DLD1 (cell line): ENCODE data around the gene MAML3.

Experiments
- in situ Hi-C: cut with HindIII; loops from 2 replicates; pipeline ENCODE4 v1.10.0; 2017; ENCODE audit warnings: low sequenced_read_pairs

The MAML3 gene

GRCh38 chr4:140012688-140013486, 141.1 kb downstream of the MAML3 start:
- in situ Hi-C loops = no loop called here

GRCh38 chr4:140005699-140006098, 148.3 kb downstream of the MAML3 start:
- in situ Hi-C loops = no loop called here

GRCh38 chr4:140004922-140005627, 148.9 kb downstream of the MAML3 start:
- in situ Hi-C loops = no loop called here

GRCh38 chr4:140004549-140004895, 149.5 kb downstream of the MAML3 start:
- in situ Hi-C loops = no loop called here

GRCh38 chr4:140003876-140004548, 150.0 kb downstream of the MAML3 start:
- in situ Hi-C loops = no loop called here

- in situ Hi-C loops = no loop called here
Measured at GRCh38 chr4:140000232-140000631, 153.8 kb downstream of the MAML3 start.

GRCh38 chr4:139988863-139989765, 164.9 kb downstream of the MAML3 start:
- in situ Hi-C loops = no loop called here

- in situ Hi-C loops = no loop called here
Measured at GRCh38 chr4:139987502-139987850, 166.5 kb downstream of the MAML3 start.

- in situ Hi-C loops = no loop called here
Measured at GRCh38 chr4:139986689-139987501, 167.1 kb downstream of the MAML3 start.

GRCh38 chr4:139986106-139986505, 167.9 kb downstream of the MAML3 start:
- in situ Hi-C loops = no loop called here

GRCh38 chr4:139985401-139985800, 168.6 kb downstream of the MAML3 start:
- in situ Hi-C loops = no loop called here

- in situ Hi-C loops = no loop called here
Measured at GRCh38 chr4:139984471-139984870, 169.5 kb downstream of the MAML3 start.

- in situ Hi-C loops = no loop called here
Measured at GRCh38 chr4:139978692-139979091, 175.3 kb downstream of the MAML3 start.

GRCh38 chr4:139977838-139978609, 176.0 kb downstream of the MAML3 start:
- in situ Hi-C loops = no loop called here

GRCh38 chr4:139975830-139976272, 178.1 kb downstream of the MAML3 start:
- in situ Hi-C loops = no loop called here

GRCh38 chr4:139973616-139974015, 180.4 kb downstream of the MAML3 start:
- in situ Hi-C loops = no loop called here

GRCh38 chr4:139973015-139973414, 181.0 kb downstream of the MAML3 start:
- in situ Hi-C loops = no loop called here

- in situ Hi-C loops = no loop called here
Measured at GRCh38 chr4:139972305-139972704, 181.7 kb downstream of the MAML3 start.

GRCh38 chr4:139971111-139971510, 182.9 kb downstream of the MAML3 start:
- in situ Hi-C loops = no loop called here
